Epithelial cell of esophagus (primary cell): Measurements from ENCODE around the gene ZBTB7A.

Experiments
- DNase-seq: peaks from one replicate; pipeline ENCODE4 v3.0.0; 2010; ENCODE audit warnings: low read depth
- H3K4me3 ChIP-seq: 2 replicates; pipeline ENCODE4 v1.5.1; 2011; ENCODE audit warnings: mild to moderate bottlenecking, low read length, control low read depth
- TF ChIP-seq, protein P1 (sequence below): IDR thresholded peaks from 2 replicates; pipeline ENCODE4 v1.5.1; 2011; ENCODE audit warnings: low read depth, mild to moderate bottlenecking, low read length, control low read depth, inconsistent platforms; ENCODE audit not compliant: insufficient read depth; ENCODE audit errors: missing control alignments

Gene ZBTB7A

DNA sequence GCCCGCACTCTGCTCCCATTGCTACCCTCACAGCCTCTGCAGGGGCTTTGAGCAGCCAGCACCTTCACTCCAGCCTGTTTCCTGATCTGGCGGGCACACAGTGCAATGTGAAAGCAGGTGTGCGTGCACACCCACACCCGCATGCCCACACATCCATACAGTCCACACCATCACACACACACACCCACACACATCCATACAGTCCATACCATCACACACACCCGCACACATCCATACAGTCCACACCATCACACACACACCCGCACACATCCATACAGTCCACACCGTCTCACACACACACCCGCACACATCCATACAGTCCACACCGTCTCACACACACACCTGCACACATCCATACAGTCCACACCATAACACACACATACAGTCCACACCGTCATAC, 31.1 kb downstream of the ZBTB7A start:
- DNase-seq = peak; percentile 30
- TF ChIP-seq, protein P1, sequence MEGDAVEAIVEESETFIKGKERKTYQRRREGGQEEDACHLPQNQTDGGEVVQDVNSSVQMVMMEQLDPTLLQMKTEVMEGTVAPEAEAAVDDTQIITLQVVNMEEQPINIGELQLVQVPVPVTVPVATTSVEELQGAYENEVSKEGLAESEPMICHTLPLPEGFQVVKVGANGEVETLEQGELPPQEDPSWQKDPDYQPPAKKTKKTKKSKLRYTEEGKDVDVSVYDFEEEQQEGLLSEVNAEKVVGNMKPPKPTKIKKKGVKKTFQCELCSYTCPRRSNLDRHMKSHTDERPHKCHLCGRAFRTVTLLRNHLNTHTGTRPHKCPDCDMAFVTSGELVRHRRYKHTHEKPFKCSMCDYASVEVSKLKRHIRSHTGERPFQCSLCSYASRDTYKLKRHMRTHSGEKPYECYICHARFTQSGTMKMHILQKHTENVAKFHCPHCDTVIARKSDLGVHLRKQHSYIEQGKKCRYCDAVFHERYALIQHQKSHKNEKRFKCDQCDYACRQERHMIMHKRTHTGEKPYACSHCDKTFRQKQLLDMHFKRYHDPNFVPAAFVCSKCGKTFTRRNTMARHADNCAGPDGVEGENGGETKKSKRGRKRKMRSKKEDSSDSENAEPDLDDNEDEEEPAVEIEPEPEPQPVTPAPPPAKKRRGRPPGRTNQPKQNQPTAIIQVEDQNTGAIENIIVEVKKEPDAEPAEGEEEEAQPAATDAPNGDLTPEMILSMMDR = no peak
- H3K4me3 ChIP-seq = no peak overlapping the region

DNA sequence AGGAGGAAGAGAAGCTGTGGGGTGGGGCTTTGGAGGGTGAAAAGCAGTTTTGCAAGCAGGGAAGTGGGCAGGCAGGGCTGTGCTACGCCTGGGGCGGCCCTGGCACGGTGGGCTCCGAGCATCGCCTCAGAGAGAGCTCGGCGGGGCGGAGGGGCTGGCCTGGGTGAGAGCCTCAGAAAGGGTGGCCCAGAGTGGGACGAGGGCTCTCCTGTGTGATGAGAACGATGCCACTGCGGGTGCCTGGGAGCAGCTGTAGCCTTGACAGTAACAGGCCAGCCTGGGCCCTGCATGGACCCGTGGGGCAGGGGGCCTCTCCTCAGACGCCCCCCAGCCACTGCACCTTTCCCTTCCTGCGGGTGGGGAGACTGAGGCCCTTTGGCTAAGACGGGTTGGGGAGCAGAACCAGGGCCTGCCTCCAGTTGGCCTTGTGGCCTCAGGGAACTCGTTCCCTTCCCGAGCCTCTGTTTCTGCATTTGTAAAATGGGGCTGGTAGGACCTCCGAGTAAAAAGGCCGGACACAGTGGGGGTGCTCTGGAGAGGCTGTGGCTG, 31.6 kb downstream of the ZBTB7A start:
- no peak overlapping the region for H3K4me3 ChIP-seq
- TF ChIP-seq, protein P1 = no peak
- DNase-seq = no peak

DNA sequence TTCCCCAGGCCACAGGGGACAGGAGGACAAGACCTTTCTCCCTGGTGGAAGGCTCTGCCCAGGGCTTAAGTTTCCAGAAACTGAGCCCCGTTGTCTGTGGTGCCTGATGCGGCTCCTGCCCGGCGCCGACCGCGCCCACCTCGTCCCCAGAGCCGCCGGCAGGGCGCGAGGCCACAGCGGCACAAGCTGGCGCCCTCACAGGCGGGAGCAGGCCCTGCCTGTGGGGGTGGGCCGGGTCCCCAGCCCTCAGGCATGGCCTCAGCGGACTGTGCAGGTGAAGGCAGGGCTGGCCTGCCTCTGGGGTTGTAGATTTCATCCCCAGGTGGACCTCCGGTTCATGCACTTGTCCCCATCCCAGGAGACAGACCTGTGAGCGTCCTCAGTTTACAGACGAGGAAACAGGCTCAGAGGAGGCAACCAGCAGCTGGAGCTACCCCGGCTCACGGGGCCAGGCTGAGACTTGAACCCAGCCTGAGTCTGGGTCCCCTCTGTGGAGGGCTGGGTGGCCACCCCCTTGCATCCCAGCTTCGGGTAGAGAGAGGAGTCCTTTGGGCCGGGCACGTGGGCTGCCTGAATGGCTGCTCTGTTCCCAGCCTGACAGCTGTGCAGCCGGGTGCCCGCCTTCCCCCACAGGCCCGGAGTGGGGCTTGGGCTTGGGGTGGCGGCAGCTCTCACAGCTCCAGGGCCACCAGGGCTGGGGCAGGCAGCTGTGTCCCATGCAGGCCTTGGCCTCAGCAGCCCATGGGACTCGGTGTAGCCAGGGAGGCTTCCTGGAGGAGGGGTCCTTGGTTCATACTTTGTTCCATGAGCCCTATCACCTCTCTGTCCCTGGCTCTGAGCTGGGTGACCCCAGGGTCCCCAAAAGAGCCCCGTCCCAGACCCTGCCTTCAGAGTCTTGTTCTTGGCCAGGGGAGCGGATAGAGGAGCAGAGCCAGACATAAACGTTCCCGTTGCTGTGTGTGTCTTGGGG, 32.4 kb downstream of the ZBTB7A start:
- TF ChIP-seq, protein P1 = no peak
- H3K4me3 ChIP-seq = no peak overlapping the region
- DNase-seq = no peak

DNA sequence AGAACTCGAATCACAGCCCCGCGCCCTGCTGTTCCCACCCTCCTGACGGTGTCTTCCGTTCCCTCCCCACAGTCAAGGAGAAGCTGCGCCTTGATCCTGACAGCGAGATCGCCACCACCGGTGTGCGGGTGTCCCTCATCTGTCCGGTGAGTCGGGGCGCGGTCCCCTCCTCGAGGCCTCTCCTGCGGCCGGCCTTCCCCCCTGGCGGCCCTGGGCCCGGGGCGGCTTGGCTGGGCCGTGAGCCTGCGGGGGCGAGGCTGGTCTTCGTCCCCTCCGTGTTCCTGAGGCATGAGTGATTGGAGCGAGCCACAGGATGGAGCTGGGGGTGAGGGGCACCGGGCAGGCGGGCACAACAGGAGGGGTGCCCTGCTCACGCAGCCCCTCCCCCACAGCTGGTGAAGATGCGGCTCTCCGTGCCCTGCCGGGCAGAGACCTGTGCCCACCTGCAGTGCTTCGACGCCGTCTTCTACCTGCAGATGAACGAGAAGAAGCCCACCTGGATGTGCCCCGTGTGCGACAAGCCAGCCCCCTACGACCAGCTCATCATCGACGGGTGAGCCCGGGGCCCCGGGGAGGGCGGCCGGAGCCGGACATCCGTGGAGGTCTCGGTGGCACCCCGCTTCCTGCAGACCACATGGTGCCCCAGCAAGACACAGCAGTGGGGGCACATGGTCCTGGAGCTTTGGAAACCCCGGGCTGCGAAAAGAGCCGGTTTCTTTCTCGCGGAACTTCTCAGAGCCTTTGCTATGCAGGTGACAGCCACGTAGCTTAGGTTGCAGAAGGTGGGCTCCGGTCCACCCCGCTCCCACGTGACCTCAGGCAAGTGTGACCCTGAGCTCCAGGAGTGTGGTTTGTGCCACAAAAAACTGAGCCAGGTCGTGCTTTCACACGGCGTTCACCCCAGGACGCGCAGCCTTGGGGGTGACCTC, 33.4 kb downstream of the ZBTB7A start:
- DNase-seq = no peak
- H3K4me3 ChIP-seq = no peak overlapping the region
- TF ChIP-seq, protein P1 = no peak

DNA sequence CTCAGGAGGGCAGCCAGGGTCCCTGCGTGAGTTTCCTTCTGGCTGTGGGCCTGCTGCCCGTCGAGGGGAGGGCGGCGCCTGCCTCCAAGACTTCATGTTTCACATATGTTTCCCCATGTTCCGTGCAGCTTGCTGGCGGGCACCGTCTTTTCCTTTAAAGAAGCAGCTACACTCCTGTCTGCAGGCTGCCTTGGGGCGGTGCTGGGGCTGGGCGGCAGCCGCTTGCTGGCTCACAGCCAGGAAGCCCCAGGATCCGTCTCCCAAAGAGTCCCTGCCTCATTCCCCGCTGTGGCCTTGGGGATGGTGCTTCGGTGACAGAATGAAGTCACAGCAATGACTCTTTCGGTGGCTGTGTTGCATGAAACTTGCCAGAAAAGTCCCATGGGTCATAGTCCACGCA, 34.3 kb downstream of the ZBTB7A start:
- no peak for DNase-seq
- no peak overlapping the region for H3K4me3 ChIP-seq
- TF ChIP-seq, protein P1 = no peak

DNA sequence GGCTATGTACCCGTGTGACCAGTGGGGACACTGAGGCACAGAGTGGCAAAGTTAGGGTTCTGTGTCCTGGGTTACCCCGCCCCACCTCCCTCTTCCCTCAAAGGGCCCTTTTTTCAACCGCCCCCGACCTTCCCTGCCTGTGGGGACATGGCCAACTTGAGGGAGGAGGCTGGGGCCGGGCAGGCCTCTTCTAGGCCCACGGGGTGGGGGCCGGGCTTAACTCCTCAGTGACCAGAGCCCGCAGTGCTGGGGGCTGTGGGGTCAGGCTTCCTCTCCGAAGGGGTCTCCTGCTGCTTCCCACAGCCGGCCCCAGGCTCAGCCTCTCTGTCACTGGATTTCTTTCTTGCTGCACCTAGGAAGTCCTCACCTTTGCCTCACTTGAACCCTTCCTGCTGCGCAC, 35.3 kb downstream of the ZBTB7A start:
- TF ChIP-seq, protein P1 = no peak
- DNase-seq = no peak
- H3K4me3 ChIP-seq = no peak overlapping the region
